ENCODE measurements around the gene ACSF3.

The ACSF3 gene

GRCh38 chr16:89095491-89095951 is 1.9 kb downstream of the ACSF3 start:
- no peak for DNase-seq (ENCODE audit: low read depth)

- no peak for DNase-seq (ENCODE audit: low read depth)
Measured at GRCh38 chr16:89096042-89096717, 2.5 kb downstream of the ACSF3 start.

DNA sequence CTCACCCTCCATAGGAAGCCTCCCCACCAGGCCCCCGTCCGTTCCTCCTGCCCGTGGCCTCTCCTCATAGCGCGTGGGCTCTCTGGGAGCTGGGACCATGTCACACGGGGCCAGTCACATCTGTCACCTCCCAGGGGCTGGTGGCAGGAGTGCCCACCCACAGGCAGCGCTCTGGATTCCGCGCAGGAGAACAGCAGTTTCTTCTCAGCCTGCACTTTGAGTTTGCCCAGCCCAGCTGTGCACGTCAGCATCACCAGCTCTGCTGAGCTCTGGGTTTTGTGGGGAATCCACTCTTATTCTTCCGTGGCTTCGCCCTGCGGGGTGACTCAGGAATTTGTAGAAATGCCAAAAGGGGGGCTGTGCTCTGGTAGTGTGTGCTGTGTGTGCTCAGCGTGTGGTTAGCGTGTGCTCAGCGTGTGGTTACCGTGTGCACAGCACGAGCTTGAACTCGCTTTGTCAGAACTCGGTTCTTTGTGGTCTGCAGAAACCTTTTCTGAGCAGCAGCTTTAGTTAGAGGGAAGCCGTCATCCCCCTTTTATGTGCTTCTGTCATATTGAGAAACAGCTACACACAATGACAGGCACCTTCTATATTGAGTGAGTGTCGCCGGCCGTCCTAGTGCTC is 3.2 kb downstream of the ACSF3 start:
- no peak for DNase-seq (ENCODE audit: low read depth)

GRCh38 chr16:89097392-89097772 is 3.7 kb downstream of the ACSF3 start:
- no peak for DNase-seq (ENCODE audit: low read depth)

GRCh38 chr16:89098767-89099430 is 5.2 kb downstream of the ACSF3 start:
- DNase-seq (ENCODE audit: low read depth): no peak

- no peak for DNase-seq (ENCODE audit: low read depth)
Measured at GRCh38 chr16:89099905-89100304, 6.3 kb downstream of the ACSF3 start.

GRCh38 chr16:89100601-89101302 is 7.1 kb downstream of the ACSF3 start:
- no peak for DNase-seq (ENCODE audit: low read depth)

GRCh38 chr16:89101303-89102040 is 7.8 kb downstream of the ACSF3 start:
- no peak for DNase-seq (ENCODE audit: low read depth)

DNA sequence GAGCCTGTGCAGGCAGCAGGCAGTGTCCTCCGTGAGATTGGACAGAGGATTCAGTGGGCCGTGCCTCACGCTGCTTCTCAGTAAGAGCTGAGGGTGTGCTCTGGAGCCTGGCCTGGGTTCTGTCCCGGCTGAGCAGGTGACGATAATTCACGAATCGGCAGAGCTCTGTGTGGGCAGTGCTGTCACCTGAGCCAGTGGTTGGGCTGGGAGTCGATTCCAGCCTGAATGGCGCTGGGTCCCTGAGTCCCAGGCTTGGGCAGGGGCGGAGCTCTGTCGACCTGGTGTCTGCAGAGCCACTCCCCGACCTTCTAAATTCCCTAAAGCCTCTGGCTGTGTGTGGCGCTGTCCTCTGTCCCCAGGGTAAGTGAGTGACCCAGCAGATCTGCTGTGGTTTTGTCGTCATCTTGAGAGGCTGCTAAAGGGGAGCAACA is 8.4 kb downstream of the ACSF3 start:
- DNase-seq (ENCODE audit: low read depth): no peak

DNA sequence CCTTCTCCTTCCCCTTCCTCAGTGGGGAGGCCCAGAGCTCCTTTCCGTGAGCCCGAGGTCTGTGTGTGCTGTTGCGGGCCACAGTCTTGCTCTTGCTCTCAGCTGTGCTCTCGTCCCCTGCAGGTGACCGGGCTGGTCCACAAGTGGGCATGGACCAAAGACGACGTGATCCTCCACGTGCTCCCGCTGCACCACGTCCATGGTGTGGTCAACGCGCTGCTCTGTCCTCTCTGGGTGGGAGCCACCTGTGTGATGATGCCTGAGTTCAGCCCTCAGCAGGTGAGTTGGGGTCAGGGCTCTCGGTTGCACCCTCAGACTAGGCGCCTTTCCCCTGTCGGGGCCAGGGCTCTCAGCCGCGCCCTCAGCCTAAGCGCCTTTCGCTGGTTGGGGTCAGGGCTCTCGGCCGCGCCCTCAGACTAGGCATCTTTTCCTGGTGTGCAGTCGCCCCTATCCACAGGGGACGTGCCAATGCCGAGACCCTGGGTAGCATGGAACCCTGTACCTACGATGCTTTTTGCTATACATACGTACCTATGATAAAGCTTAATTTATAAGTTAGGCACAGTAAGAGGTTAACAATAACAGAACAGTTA is 8.9 kb downstream of the ACSF3 start:
- no peak for DNase-seq (ENCODE audit: low read depth)

GRCh38 chr16:89103156-89103555 is 9.5 kb downstream of the ACSF3 start:
- DNase-seq (ENCODE audit: low read depth): no peak

DNA sequence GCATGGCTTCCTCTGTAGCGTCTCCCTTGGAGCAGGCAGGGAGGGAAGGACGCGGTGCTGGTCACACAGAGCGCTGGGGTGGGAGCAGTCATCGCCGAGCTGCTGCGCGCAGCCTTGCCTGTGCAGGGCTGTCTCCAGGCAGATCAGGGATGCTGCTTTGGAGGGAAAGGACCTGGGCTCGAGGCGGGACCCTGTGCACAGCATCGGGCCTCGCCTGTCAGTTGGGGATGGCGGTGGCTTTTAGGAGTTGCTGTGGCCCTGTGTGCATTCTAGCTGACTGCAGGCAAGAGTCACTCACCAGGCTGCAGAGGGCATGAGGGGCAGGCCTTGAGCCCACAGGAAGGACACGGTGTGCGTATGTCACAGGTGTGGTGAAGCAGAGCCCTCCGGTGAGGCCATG is 10.1 kb downstream of the ACSF3 start:
- no peak for DNase-seq (ENCODE audit: low read depth)

GRCh38 chr16:89104303-89104702 is 10.7 kb downstream of the ACSF3 start:
- no peak for DNase-seq (ENCODE audit: low read depth)

DNA sequence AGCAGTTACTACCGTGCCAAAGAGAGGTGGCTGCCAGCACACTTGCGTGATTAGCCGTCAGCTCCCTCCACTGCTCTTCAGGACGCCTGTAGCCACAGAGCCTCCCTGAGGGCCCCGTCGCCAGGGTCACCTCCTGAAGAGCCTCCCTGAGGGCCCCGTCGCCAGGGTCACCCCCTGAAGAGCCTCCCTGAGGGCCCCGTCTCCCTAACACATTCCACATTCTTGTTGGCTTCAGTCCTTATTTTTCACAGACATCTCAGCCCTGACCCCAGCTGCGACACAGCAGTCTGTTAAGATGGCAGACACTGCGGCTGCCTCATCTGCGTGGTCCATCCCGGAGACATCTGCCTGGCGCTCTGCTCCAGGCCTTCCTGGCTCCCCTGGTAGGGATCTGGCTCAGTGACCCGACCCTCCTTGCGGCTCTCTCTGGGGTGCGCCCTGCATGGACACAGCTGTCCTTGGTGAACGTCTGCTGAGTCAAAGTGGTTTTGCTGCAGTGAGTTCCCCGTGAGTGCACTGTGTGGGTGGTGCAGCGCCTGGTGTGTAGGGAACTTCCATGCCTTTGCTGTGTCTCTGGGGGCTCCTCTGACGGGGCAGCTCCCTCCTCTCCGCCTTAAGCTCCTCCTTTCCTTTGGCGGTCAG is 11.4 kb downstream of the ACSF3 start:
- DNase-seq (ENCODE audit: low read depth): no peak

DNA sequence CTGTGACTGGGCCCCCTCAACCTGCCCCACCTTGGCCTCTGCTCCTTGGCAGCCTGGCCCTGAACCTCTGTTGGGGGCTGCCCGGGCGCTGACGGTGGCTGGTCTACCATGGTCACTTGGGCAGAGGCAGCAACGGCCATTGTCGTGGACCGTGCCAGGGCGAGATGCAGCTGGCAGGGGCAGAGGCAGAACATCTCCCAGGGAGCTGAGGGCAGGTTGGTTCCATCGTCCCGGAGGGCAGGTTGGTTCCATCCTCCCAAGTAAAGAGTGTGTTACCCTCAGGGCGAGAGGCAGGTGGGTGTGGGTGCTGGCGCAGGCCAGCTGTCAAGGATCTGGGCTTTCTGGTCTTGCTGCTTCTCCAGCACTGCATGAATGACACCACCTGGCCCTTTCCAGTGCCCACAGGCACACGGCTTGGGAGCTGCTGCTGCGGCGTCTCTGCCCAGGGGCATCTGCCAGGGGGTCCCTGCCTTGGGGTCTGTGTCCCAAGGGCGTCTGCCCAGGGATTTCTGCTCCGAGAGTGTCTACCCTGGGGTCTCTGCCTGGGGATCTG is 12.0 kb downstream of the ACSF3 start:
- no peak for DNase-seq (ENCODE audit: low read depth)

DNA sequence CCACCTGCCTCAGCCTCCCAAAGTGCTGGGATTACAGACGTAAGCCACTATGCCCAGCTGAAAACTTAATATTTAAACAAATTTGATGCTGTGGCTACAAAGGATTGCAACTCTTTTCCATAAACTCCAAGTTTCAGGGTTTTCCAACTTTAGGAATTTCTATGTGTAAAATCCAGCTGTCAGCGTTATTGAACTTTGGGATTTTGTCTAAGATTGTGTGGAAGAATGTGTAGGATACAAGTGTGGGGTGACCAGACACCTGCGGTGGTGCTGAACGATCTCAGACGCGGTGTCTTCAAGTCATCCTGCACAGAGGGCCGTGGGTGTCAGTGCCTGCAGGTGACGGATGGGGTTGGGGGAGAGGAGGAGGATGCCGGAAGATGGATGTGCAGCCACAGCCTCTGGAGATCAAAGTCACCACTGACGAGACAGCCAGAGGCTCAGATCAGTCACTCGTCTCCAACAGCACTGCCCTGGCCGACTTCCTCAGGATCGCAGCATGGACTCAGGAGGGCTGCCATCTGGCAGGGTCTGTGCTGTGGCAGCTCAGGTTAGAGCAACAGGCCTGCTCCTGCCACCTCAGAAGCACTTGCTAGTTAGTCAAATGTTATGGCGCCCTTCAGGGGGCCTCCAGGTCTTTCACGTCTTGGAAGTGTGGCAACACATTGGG is 13.0 kb downstream of the ACSF3 start:
- no peak for DNase-seq (ENCODE audit: low read depth)

GRCh38 chr16:89107203-89107582 is 13.5 kb downstream of the ACSF3 start:
- no peak for DNase-seq (ENCODE audit: low read depth)

GRCh38 chr16:89108416-89108815 is 14.8 kb downstream of the ACSF3 start:
- DNase-seq (ENCODE audit: low read depth): no peak

DNA sequence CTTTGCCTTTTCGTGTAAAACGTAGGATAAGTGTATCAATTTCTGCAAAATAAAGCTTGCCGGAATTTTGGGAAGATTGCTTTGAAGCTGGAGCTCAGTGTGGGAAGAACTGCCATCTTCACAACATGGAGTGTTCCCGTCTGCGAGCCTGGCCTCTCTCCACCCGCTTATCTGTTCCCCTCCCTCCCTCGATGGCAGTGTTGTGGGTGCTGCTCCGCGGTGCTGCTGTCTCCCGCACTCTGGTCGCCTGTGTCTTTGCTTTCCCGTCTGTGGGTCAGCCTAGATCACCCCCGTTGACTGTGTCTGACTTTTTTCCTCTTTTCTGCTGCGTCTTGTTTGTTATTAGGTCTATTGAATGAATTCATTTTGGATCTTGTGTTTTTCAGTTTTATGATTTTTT is 17.0 kb downstream of the ACSF3 start:
- DNase-seq (ENCODE audit: low read depth): no peak

GRCh38 chr16:89111263-89111662 is 17.6 kb downstream of the ACSF3 start:
- no peak for DNase-seq (ENCODE audit: low read depth)
